ENCODE measurements around the gene MOB2. TPM values are rescaled to one million over a fixed set of nuclear protein-coding genes. Genes with fewer than 3 reads are reported as not detected.
A peak's percentile ranks its signal among the peaks of the same experiment; 100 is the strongest.

Gene MOB2
- total RNA-seq, 4 donors from 2014 or later, result 27.3 to 64.9 (median 34.1) TPM

GRCh38 chr11:1502954-1503707 lies 16.6 kb upstream of the MOB2 start:
- no peak for TF ChIP-seq CTCF (IDR thresholded peaks at IDR 0.05)
- ATAC-seq (ENCODE audit: low FRiP score) (no peak), DNase-seq (ENCODE audit: low spot score) (no peak)

GRCh38 chr11:1502168-1502953 lies 15.8 kb upstream of the MOB2 start:
- DNase-seq (ENCODE audit: low spot score) (no peak), ATAC-seq (ENCODE audit: low FRiP score) (peak; percentile 5)
- no peak for TF ChIP-seq CTCF (IDR thresholded peaks at IDR 0.05)

GRCh38 chr11:1501421-1502167 lies 15.0 kb upstream of the MOB2 start:
- DNase-seq (ENCODE audit: low spot score) (no peak), ATAC-seq (ENCODE audit: low FRiP score) (no peak)
- no peak for TF ChIP-seq CTCF (IDR thresholded peaks at IDR 0.05)

- TF ChIP-seq CTCF (IDR thresholded peaks at IDR 0.05), result no peak
- ATAC-seq (ENCODE audit: low FRiP score), result no peak
- DNase-seq (ENCODE audit: low spot score), result no peak
Observed at GRCh38 chr11:1500466-1501420, 14.2 kb upstream of the MOB2 start.

GRCh38 chr11:1499899-1500298 lies 13.3 kb upstream of the MOB2 start:
- TF ChIP-seq CTCF (IDR thresholded peaks at IDR 0.05), result no peak
- ATAC-seq (ENCODE audit: low FRiP score) (no peak), DNase-seq (ENCODE audit: low spot score) (no peak)

GRCh38 chr11:1499261-1499890 lies 12.8 kb upstream of the MOB2 start:
- no peak for TF ChIP-seq CTCF (IDR thresholded peaks at IDR 0.05)
- ATAC-seq (ENCODE audit: low FRiP score) (no peak), DNase-seq (ENCODE audit: low spot score) (no peak)
